ENCODE measurements around the gene SIX2.

- TF ChIP-seq, protein P1, sequence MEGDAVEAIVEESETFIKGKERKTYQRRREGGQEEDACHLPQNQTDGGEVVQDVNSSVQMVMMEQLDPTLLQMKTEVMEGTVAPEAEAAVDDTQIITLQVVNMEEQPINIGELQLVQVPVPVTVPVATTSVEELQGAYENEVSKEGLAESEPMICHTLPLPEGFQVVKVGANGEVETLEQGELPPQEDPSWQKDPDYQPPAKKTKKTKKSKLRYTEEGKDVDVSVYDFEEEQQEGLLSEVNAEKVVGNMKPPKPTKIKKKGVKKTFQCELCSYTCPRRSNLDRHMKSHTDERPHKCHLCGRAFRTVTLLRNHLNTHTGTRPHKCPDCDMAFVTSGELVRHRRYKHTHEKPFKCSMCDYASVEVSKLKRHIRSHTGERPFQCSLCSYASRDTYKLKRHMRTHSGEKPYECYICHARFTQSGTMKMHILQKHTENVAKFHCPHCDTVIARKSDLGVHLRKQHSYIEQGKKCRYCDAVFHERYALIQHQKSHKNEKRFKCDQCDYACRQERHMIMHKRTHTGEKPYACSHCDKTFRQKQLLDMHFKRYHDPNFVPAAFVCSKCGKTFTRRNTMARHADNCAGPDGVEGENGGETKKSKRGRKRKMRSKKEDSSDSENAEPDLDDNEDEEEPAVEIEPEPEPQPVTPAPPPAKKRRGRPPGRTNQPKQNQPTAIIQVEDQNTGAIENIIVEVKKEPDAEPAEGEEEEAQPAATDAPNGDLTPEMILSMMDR (IDR thresholded peaks at IDR 0.05): no peak
- no peak for TF ChIP-seq ZFX (IDR thresholded peaks at IDR 0.05; ENCODE audit: borderline replicate concordance)
Measured at GRCh38 chr2:44999540-44999939, 9.7 kb downstream of the SIX2 start.

Data from 22Rv1 (cell line).